WTC11 (cell line): ENCODE measurements around the gene STAB2.

Experiments
- CTCF ChIP-seq: fragments of 200-600 bp; IDR thresholded peaks from 2 replicates; pipeline ENCODE4 v1.8.0; 2022; ENCODE audit warnings: antibody characterized with exemption
- TEAD4 ChIP-seq: sonication (generic); formaldehyde crosslinking; IDR thresholded peaks from 2 replicates; pipeline ENCODE4 v1.8.0; 2022; ENCODE audit warnings: mild to moderate bottlenecking, missing genetic modification reagents
- ZNF263 ChIP-seq: sonication (generic); formaldehyde crosslinking; IDR thresholded peaks from 2 replicates; pipeline ENCODE4 v1.8.1; 2022; ENCODE audit warnings: low read depth, mild to moderate bottlenecking, moderate library complexity, missing genetic modification reagents

DNA sequence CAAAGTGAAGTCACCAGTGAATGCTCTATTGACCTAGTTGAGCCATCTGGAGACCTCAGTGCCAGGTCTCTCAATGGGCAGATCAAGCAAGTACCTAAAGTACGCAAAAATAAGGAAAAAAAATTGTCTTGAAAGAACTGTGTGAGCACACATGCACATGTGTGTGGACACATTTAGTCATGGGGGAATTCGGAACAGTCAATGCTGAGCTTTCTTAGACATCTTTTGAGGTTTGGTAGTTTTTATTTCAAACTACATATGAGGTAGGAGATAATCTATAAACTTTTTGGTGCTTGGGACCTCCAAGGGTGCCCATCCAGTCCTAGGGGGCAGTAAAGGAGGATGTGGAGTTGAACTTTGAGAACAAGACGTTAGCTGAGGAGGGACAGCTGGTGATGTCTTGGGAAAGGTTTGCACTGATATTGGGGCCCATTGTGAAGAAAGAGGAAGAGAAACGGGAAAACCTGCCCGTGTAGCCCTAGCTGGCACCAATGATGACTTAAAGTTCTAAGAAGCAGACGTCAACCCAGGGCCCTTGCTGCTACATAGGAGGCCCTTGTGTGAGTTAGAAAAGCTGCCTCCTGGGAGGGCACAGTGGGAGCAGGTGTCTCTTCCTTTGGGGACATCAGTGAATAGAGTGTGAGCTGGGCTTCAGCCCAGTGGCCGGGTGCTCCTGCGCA is 129.6 kb downstream of the STAB2 start:
- TF ChIP-seq CTCF (no peak), ZNF263 (CRISPR knock-in tag) (no peak), TEAD4 (no peak)
